ENCODE measurements around the gene PDGFA.

GRCh38 chr7:540997-541396, 21.4 kb upstream of the PDGFA start:
- TF ChIP-seq CTCF (IDR thresholded peaks at IDR 0.05) (no peak), POLR2A (IDR thresholded peaks at IDR 0.05) (no peak)
